ENCODE results near the gene PNPO. TPM values are rescaled to one million over a fixed set of nuclear protein-coding genes. Genes with fewer than 3 reads are reported as not detected.

Gene PNPO
- total RNA-seq, 2 donors from 2014 or later: 28.4 to 35.4 TPM

DNA sequence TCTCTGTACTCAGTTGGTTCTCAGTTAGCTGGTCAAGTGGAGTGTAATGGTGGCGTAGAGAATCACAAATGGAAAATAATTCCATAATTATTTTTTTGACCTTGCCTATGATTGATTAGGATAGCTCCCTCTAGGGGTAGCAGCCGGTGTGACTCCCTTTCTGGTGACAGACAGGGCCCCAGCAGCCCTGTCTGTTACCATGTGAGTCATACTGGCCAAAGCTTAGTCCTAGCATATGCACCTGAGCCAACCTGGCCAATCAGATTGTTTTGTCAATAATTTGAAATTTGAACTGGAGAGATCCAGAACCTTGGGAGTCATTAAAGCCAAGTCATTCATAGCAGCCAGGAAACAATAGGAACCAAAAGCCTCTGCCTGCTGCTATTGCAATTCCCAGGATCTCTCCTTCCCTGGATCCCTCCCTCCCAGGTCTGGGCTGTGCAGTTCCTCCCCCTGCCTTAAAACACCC, 5.6 kb downstream of the PNPO start:
- peak; percentile 83 for DNase-seq (ENCODE audit: low spot score)
- peak overlapping the region in 1 of 2 donors; percentile 65 for H3K27ac ChIP-seq
- no peaks in the 10 kb centered on the region for H3K9me3 ChIP-seq
- H3K4me3 ChIP-seq: no peak overlapping the region
- H3K36me3 ChIP-seq: peaks cover 36% of the 10 kb centered on the region
- peaks cover 0 to 42% of the 10 kb centered on the region in 2 donors for H3K4me1 ChIP-seq
- no peaks in the 10 kb centered on the region for H3K27me3 ChIP-seq
- TF ChIP-seq, protein P1, sequence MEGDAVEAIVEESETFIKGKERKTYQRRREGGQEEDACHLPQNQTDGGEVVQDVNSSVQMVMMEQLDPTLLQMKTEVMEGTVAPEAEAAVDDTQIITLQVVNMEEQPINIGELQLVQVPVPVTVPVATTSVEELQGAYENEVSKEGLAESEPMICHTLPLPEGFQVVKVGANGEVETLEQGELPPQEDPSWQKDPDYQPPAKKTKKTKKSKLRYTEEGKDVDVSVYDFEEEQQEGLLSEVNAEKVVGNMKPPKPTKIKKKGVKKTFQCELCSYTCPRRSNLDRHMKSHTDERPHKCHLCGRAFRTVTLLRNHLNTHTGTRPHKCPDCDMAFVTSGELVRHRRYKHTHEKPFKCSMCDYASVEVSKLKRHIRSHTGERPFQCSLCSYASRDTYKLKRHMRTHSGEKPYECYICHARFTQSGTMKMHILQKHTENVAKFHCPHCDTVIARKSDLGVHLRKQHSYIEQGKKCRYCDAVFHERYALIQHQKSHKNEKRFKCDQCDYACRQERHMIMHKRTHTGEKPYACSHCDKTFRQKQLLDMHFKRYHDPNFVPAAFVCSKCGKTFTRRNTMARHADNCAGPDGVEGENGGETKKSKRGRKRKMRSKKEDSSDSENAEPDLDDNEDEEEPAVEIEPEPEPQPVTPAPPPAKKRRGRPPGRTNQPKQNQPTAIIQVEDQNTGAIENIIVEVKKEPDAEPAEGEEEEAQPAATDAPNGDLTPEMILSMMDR (IDR thresholded peaks at IDR 0.05): peak; percentile 29 to 81

DNA sequence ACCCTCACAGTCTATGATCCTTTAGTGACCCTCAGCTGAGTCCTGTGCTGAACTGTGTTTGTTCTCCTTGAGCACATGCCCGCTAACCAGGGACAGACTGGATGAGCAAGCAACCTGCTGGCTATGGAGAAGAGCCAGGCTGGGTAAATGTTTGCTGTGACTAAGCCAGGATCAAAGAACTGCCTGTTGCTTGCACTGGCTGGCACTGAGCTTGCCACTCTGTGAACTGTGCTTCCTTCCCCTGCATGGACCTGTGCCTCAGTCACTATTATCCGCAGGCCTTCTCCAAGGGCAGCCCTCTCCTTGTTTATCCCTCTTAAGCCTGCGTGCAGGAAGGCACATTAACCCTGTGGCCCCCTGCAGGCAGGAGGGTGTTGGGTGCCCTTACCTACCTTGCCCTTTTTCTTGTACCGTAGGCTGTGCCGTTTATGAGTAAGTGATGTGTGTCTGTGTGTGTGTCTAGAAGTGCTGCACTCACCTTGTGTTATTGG, 7.4 kb downstream of the PNPO start:
- H3K27me3 ChIP-seq: no peaks in the 10 kb centered on the region
- H3K4me1 ChIP-seq: peaks cover 0 to 35% of the 10 kb centered on the region in 2 donors
- no peaks in the 10 kb centered on the region for H3K9me3 ChIP-seq
- no peak overlapping the region for H3K4me3 ChIP-seq
- no peak for DNase-seq (ENCODE audit: low spot score)
- H3K36me3 ChIP-seq: peaks cover 31% of the 10 kb centered on the region
- H3K27ac ChIP-seq: peak overlapping the region in 1 of 2 donors; percentile 66
- TF ChIP-seq, protein P1 (IDR thresholded peaks at IDR 0.05): no peak

DNA sequence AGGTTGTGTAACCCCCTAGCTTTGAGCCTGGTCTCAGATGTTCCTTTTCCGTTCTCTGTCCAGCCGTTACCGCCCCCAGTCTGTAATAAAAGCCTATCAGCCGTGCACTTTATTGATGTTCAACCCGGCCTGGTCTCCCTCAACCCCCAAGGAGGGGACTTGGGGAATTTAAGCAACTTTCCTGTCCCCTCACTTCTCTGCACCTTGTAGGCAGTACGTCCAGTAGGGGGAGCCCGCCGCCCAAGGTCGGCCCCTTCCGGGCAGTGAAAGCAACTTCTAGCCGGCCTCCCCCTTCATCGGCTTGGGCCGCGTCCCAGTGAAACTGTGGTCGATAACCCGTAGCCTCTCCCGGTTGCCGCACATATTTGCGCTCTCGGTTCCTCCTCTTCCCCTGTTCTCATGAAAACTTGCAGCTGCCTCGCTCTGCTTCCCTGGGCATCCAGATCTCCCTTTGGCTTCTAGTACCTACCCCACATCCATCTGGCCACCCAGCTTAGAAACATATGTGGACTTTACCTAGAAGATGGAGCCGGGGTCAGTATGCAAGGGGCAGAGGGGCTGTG, 7.9 kb downstream of the PNPO start:
- Histone ChIP-seq H3K4me1 (peaks cover 0 to 35% of the 10 kb centered on the region in 2 donors), H3K9me3 (no peaks in the 10 kb centered on the region), H3K4me3 (peak overlapping the region in 1 of 2 donors; percentile 36), H3K27me3 (no peaks in the 10 kb centered on the region), H3K27ac (peak overlapping the region; percentile 58 to 66), H3K36me3 (peaks cover 26% of the 10 kb centered on the region)
- TF ChIP-seq, protein P1 (IDR thresholded peaks at IDR 0.05): peak; percentile 87 to 91
- DNase-seq (ENCODE audit: low spot score): peak; percentile 90

DNA sequence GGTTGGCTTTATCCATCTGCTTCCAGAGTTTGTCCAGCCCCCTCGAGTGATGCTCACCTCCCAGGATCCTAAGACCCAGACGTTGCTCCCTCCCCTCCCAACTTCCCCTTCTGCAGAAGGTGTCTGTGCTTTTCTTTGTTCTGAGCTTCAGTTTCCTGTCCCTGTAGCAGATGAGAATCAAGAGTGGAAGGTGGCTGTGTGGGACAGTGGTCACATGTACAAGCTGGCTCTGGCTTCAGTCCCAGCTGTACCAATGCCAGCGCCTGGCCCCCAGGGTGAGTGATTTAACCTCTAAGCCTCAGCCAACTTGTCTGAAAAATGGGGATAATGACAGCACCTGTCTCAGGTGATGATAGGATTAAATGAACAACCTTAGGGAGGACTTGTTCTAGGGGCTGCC, 8.6 kb downstream of the PNPO start:
- TF ChIP-seq, protein P1 (IDR thresholded peaks at IDR 0.05): no peak
- H3K9me3 ChIP-seq: no peaks in the 10 kb centered on the region
- no peak overlapping the region for H3K4me3 ChIP-seq

DNA sequence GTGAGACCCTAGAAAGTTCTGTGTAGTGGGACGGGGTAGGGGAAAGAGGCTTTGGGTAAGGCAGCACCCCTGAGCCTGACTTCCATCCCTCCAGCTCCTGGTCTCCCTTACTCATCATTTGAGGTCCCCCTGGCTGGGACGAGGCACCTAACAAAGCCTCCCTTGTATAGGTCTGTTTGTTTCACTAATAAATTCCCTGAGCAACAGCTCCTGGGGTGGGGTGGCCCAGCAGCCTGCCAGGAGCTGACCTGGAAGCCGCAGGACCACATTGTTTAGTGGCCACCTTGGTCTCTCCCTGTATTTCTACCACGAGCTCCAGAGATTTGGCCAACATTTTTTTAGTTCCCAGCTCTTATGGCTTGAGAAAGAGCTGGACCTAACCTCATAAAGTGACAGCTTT, 9.1 kb downstream of the PNPO start:
- no peak for DNase-seq (ENCODE audit: low spot score)
- TF ChIP-seq, protein P1 (IDR thresholded peaks at IDR 0.05): no peak
- no peaks in the 10 kb centered on the region for H3K9me3 ChIP-seq
- peaks cover 16% of the 10 kb centered on the region for H3K36me3 ChIP-seq
- H3K4me3 ChIP-seq: no peak overlapping the region
- H3K4me1 ChIP-seq: peaks cover 0 to 26% of the 10 kb centered on the region in 2 donors
- no peak overlapping the region for H3K27ac ChIP-seq
- H3K27me3 ChIP-seq: no peaks in the 10 kb centered on the region

More for the DNA sequence above, 8.6 kb downstream of the PNPO start:
- Histone ChIP-seq H3K4me1 (peaks cover 0 to 32% of the 10 kb centered on the region in 2 donors), H3K27ac (peak overlapping the region in 1 of 2 donors; percentile 66), H3K36me3 (peaks cover 21% of the 10 kb centered on the region), H3K27me3 (no peaks in the 10 kb centered on the region)
- no peak for DNase-seq (ENCODE audit: low spot score)

All from right atrium auricular region (tissue), 2 donors.